SU-DHL-6 (cell line): Measurements from ENCODE around the gene AGBL4.

Source experiments
- H2AFZ ChIP-seq: fragments of 200-600 bp; sonication (generic); 2 replicates; pipeline ENCODE4 v1.6.1; 2014; ENCODE audit warnings: low read depth, mild to moderate bottlenecking, moderate library complexity, mixed read lengths, antibody characterized with exemption, low read length; ENCODE audit not compliant: severe bottlenecking
- H3F3A ChIP-seq: fragments of 200-600 bp; shearing (Covaris generic); 2 replicates; pipeline ENCODE4 v1.6.0; 2016; ENCODE audit warnings: antibody characterized with exemption, mild to moderate bottlenecking; ENCODE audit not compliant: insufficient read depth
- H3K27ac ChIP-seq: fragments of 200-600 bp; sonication (generic); 2 replicates; pipeline ENCODE4 v1.5.1; 2016; ENCODE audit warnings: low read depth, mild to moderate bottlenecking, low read length, moderate library complexity, mixed read lengths
- H3K27me3 ChIP-seq: fragments of 200-600 bp; sonication (generic), shearing (Covaris generic); 2 replicates; pipeline ENCODE4 v1.6.0; 2014; ENCODE audit warnings: mild to moderate bottlenecking, low read length
- H3K36me3 ChIP-seq: fragments of 200-600 bp; sonication (generic); 2 replicates; pipeline ENCODE4 v1.6.1; 2014; ENCODE audit warnings: mild to moderate bottlenecking, low read length, mixed read lengths
- H3K4me2 ChIP-seq: fragments of 300-600, 200-600 bp; shearing (Covaris generic), sonication (generic); 2 replicates; pipeline ENCODE4 v1.6.0; 2014; ENCODE audit warnings: low read length, low read depth, mild to moderate bottlenecking; ENCODE audit not compliant: poor library complexity, severe bottlenecking
- H3K4me3 ChIP-seq: fragments of 200-600 bp; sonication (generic); 2 replicates; pipeline ENCODE4 v1.5.1; 2014; ENCODE audit warnings: antibody characterized with exemption, low read length, mild to moderate bottlenecking, mixed read lengths; ENCODE audit not compliant: insufficient read depth, poor library complexity, severe bottlenecking
- H3K79me2 ChIP-seq: fragments of 200-600 bp; sonication (generic); 2 replicates; pipeline ENCODE4 v1.6.1; 2014; ENCODE audit warnings: mild to moderate bottlenecking, low read length, moderate library complexity; ENCODE audit not compliant: insufficient read depth
- H3K9ac ChIP-seq: fragments of 200-600 bp; sonication (generic); 2 replicates; pipeline ENCODE4 v1.7.0; 2014; ENCODE audit warnings: mild to moderate bottlenecking, low read length
- H3K9me2 ChIP-seq: fragments of 200-600 bp; sonication (generic); replicated peaks from 2 replicates; pipeline ENCODE4 v1.6.1; 2014; ENCODE audit warnings: low read length; ENCODE audit not compliant: insufficient read depth
- H3K9me3 ChIP-seq: fragments of 200-600 bp; sonication (generic); 2 replicates; pipeline ENCODE4 v1.6.1; 2014; ENCODE audit warnings: low read length, mixed read lengths; ENCODE audit not compliant: insufficient read depth
- H4K20me1 ChIP-seq: fragments of 200-600 bp; sonication (generic); 2 replicates; pipeline ENCODE4 v1.6.1; 2014; ENCODE audit warnings: low read depth, mild to moderate bottlenecking, antibody characterized with exemption, low read length, moderate library complexity, mixed read lengths
- CTCF ChIP-seq: fragments of 200-600 bp; sonication (generic); IDR thresholded peaks from one replicate; pipeline ENCODE4 v1.5.1; 2017; ENCODE audit warnings: antibody characterized with exemption, mild to moderate bottlenecking, low read length, moderate library complexity; ENCODE audit not compliant: insufficient read depth, poor library complexity, severe bottlenecking
- EZH2phosphoT487 ChIP-seq: fragments of 200-600 bp; sonication (generic), shearing (Covaris generic); conservative IDR thresholded peaks from 2 replicates; pipeline ENCODE4 v1.6.1; 2018; ENCODE audit warnings: mild to moderate bottlenecking, antibody characterized with exemption, low read length, moderate library complexity, mixed read lengths

AGBL4 gene

DNA sequence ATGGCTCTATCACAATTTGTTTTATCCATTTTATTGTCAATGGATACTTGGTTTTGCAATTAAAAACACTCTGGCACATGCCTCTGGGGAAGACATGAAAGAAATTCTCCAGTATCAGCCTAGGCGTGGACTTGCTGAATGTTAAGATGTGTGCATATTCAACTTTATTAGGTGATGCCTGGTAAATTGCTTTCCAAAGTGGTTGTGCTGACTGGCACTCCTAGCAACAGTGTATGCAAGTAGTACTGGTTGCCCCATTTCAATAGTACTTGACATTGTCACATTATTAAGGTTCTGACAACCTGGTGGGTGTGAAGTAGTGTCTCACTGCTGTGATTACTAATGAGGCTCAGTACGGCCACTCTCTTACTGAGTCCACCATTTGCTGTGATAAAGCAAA lies 1295.2 kb downstream of the AGBL4 start:
- Histone ChIP-seq H3K36me3 (no peaks in the 10 kb centered on the region), H3K4me2 (no peak overlapping the region), H3F3A (no peaks in the 10 kb centered on the region), H3K27me3 (no peaks in the 10 kb centered on the region), H4K20me1 (no peaks in the 10 kb centered on the region), H3K9ac (no peak overlapping the region), H2AFZ (no peak overlapping the region), H3K9me3 (no peaks in the 10 kb centered on the region), H3K79me2 (no peaks in the 10 kb centered on the region), H3K4me3 (no peak overlapping the region), H3K27ac (no peak overlapping the region), H3K9me2 (no peaks in the 10 kb centered on the region)
- no peak for TF ChIP-seq CTCF

DNA sequence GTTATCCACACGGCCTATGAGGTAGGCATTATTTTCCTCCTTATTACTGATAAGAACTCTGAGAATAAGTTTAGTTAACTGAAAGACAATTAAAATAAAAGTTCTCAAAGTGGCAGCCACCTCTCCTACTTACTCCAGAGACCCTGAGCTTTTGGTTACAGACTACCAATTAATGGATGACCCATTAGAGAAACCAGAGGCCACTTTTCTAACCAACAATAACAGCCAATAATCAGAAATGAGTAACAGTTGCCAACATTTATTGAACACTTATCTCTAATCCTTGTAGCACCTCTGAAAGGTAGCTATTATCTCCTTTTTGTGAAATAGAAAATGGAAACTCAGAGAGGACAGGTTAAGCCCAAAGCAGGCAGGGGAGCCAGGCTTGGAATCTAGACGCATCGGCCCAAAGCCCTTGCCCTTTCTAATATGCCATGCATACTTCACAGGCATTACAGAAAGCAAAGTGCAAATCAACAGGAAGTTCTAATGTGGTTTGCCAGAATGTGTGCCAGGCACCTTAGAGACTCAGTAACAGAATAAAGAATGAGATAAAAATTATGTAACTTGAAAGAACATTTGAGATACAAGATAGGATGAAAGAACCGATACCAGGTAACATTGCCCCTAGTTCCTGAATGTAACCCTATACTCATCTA lies 1297.1 kb downstream of the AGBL4 start:
- TF ChIP-seq EZH2phosphoT487 (no peak), CTCF (no peak)
- Histone ChIP-seq H3K79me2 (no peaks in the 10 kb centered on the region), H3K4me3 (no peak overlapping the region), H3K9ac (no peak overlapping the region), H3F3A (no peaks in the 10 kb centered on the region), H4K20me1 (no peaks in the 10 kb centered on the region), H3K4me2 (no peak overlapping the region), H3K9me3 (no peaks in the 10 kb centered on the region), H2AFZ (no peak overlapping the region), H3K27me3 (no peaks in the 10 kb centered on the region), H3K9me2 (no peaks in the 10 kb centered on the region), H3K36me3 (no peaks in the 10 kb centered on the region), H3K27ac (no peak overlapping the region)

GRCh38 chr1:48726139-48726538 lies 1297.6 kb downstream of the AGBL4 start:
- Histone ChIP-seq H3F3A (no peaks in the 10 kb centered on the region), H3K27me3 (no peaks in the 10 kb centered on the region)

More at GRCh38 chr1:48726139-48726538, 1297.6 kb downstream of the AGBL4 start:
- no peaks in the 10 kb centered on the region for H3K9me2 ChIP-seq
- no peak overlapping the region for H3K4me3 ChIP-seq
- H3K27ac ChIP-seq, result no peak overlapping the region
- no peak overlapping the region for H3K4me2 ChIP-seq
- H2AFZ ChIP-seq, result no peak overlapping the region
- no peaks in the 10 kb centered on the region for H3K79me2 ChIP-seq
- H3K9ac ChIP-seq, result no peak overlapping the region
- no peaks in the 10 kb centered on the region for H3K9me3 ChIP-seq
- no peak for TF ChIP-seq CTCF
- no peak for TF ChIP-seq EZH2phosphoT487
- H4K20me1 ChIP-seq, result no peaks in the 10 kb centered on the region
- no peaks in the 10 kb centered on the region for H3K36me3 ChIP-seq
